K562 (cell line): ENCODE measurements around the gene GZMM. TPM values are rescaled to one million over a fixed set of nuclear protein-coding genes. Genes with fewer than 3 reads are reported as not detected.

Experiments used
- JUNB ChIP-seq: fragments of 450-650 bp; formaldehyde crosslinking; conservative IDR thresholded peaks from 2 replicates; pipeline ENCODE4 v1.4.0; 2020; ENCODE audit warnings: mild to moderate bottlenecking
- KLF6 ChIP-seq: fragments of 250-450 bp; sonication (Bioruptor Pico); IDR thresholded peaks from 2 replicates; pipeline ENCODE4 v1.4.0; 2020; ENCODE audit warnings: mild to moderate bottlenecking, moderate library complexity, borderline replicate concordance
- MTA3 ChIP-seq: fragments of 450-650 bp; formaldehyde crosslinking; IDR thresholded peaks from 2 replicates; pipeline ENCODE4 v1.6.1; 2017; ENCODE audit warnings: mild to moderate bottlenecking, borderline replicate concordance
- PHF8 ChIP-seq: fragments of 200-600 bp; sonication (generic); IDR thresholded peaks from 2 replicates; pipeline ENCODE4 v1.6.1; 2012; ENCODE audit warnings: mixed run types, mild to moderate bottlenecking, inconsistent platforms, low read length, moderate library complexity, borderline replicate concordance
- RBFOX2 ChIP-seq: fragments of 200-400 bp; formaldehyde crosslinking; IDR thresholded peaks from 2 replicates; pipeline ENCODE4 v1.6.1; 2017; ENCODE audit warnings: low read depth, mild to moderate bottlenecking, low read length, moderate library complexity
- ZNF699 ChIP-seq: fragments of 250-450 bp; sonication (Bioruptor Pico); IDR thresholded peaks from 2 replicates; pipeline ENCODE4 v1.8.0; 2021; ENCODE audit warnings: mild to moderate bottlenecking, moderate library complexity; ENCODE audit not compliant: insufficient replicate concordance
- ZNF707 ChIP-seq: fragments of 250-450 bp; sonication (Bioruptor Pico); conservative IDR thresholded peaks from 2 replicates; pipeline ENCODE4 v1.8.0; 2022; ENCODE audit warnings: inconsistent platforms, mild to moderate bottlenecking, moderate library complexity
- polyA plus RNA-seq, 8 experiments: library from polyadenylated mRNA; depleted of rRNA in 4 of 8; stranded (reverse) in 5 of 8; unstranded in 3 of 8; fragments of >200 nt; fragmentation: Nextera tagmentation in 2 of 8; fragmentation: Illumina TruSeq in 1 of 8; extraction: Ambion mirVana in 2 of 8; extraction: Trizol in 1 of 8; gene quantifications; 2 replicates each; pipeline versions ENCODE4 v1.2.1 to v1.2.3, GENCODE V29; 2011 to 2014; ENCODE audit warnings: inconsistent platforms in 1 of 8, missing spikeins in 1 of 8
- total RNA-seq, 7 experiments: library from RNA; depleted of rRNA in 6 of 7; stranded (reverse); fragments of >200 nt in 6 of 7; fragmentation: Illumina TruSeq in 2 of 7; extraction: Trizol in 2 of 7; gene quantifications; 2 replicates each; pipeline versions ENCODE4 v1.2.1 to v1.2.3, GENCODE V29; 2011 to 2021; ENCODE audit warnings: low replicate concordance in 1 of 7
- TF ChIP-seq, protein P1 (sequence below), 2 experiments: fragments of 450-650 bp; formaldehyde crosslinking in 1 of 2; IDR thresholded peaks; 2 replicates each; pipeline versions ENCODE4 v1.4.0 to v1.6.1; 2014 to 2020; ENCODE audit warnings: mild to moderate bottlenecking in 2 of 2, borderline replicate concordance in 1 of 2, low read depth in 1 of 2
- TF ChIP-seq, protein P2 (sequence below): sonication (generic); formaldehyde crosslinking; IDR thresholded peaks from 2 replicates; pipeline ENCODE4 v1.8.0; 2023; ENCODE audit warnings: mild to moderate bottlenecking, missing genetic modification reagents
- TF ChIP-seq, protein P3 (sequence below), 3 experiments: fragments of 200-800 bp in 1 of 3; fragments of 250-450 bp in 1 of 3; fragments of 450-650 bp in 1 of 3; sonication (Bioruptor Pico) in 1 of 3; sonication (Bioruptor generic) in 1 of 3; formaldehyde crosslinking in 1 of 3; IDR thresholded peaks; 2 replicates each; pipeline versions ENCODE4 v1.6.1 to v1.8.0; 2016 to 2022; ENCODE audit warnings: mild to moderate bottlenecking in 2 of 3, missing genetic modification characterization in 2 of 3, missing compliant biosample characterization in 1 of 3, moderate library complexity in 1 of 3

GZMM gene
- total and polyA plus RNA-seq, 9 of the 15 experiments (the other 6 are each of a cell fraction or from before 2014, with no cell fraction given) = 0.08 to 2.6 (median 0.70) TPM; not detected in 2

DNA sequence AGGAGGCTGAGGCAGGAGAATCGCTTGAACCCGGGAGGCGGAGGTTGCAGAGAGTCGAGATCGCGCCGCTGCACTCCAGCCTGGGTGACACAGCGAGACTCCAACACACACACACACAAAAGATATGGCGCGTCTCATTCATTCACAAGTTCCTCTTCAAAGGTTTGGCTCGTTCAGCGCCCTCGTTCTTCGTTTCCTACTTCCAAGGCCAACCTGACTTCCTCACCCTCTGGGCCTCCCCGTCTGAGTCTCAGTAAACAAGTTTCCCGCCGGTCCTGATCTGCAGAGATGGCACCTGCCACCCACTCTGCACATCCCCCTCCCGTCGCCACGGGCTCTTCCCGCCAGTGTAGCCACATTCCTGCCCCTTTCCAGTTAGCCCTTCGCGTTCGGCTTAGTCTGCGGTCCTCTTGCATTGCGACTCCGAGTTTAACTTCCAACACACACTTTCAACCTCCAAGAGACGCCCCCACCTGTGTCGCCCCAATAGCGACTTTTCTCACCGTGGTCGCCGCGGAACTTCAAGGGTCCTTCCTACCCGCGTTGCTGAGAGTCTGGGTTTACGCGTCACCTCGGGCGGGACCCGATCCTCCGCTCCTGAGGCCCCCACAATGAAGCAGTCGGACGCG lies 27.2 kb downstream of the GZMM start (continued):
- TF ChIP-seq, protein P1, sequence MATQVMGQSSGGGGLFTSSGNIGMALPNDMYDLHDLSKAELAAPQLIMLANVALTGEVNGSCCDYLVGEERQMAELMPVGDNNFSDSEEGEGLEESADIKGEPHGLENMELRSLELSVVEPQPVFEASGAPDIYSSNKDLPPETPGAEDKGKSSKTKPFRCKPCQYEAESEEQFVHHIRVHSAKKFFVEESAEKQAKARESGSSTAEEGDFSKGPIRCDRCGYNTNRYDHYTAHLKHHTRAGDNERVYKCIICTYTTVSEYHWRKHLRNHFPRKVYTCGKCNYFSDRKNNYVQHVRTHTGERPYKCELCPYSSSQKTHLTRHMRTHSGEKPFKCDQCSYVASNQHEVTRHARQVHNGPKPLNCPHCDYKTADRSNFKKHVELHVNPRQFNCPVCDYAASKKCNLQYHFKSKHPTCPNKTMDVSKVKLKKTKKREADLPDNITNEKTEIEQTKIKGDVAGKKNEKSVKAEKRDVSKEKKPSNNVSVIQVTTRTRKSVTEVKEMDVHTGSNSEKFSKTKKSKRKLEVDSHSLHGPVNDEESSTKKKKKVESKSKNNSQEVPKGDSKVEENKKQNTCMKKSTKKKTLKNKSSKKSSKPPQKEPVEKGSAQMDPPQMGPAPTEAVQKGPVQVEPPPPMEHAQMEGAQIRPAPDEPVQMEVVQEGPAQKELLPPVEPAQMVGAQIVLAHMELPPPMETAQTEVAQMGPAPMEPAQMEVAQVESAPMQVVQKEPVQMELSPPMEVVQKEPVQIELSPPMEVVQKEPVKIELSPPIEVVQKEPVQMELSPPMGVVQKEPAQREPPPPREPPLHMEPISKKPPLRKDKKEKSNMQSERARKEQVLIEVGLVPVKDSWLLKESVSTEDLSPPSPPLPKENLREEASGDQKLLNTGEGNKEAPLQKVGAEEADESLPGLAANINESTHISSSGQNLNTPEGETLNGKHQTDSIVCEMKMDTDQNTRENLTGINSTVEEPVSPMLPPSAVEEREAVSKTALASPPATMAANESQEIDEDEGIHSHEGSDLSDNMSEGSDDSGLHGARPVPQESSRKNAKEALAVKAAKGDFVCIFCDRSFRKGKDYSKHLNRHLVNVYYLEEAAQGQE (IDR thresholded peaks at IDR 0.05; ENCODE audit: borderline replicate concordance) = no peak
- TF ChIP-seq, protein P1 (CRISPR knock-in tag; IDR thresholded peaks at IDR 0.05; ENCODE audit: low read depth) = no peak
- TF ChIP-seq MTA3 = peak; percentile 56; the same call in 1 of the 2 replicates
- no peak for TF ChIP-seq JUNB (CRISPR knock-in tag)
- TF ChIP-seq PHF8 = peak; percentile 27; the same call in 1 of the 2 replicates
- TF ChIP-seq, protein P2, sequence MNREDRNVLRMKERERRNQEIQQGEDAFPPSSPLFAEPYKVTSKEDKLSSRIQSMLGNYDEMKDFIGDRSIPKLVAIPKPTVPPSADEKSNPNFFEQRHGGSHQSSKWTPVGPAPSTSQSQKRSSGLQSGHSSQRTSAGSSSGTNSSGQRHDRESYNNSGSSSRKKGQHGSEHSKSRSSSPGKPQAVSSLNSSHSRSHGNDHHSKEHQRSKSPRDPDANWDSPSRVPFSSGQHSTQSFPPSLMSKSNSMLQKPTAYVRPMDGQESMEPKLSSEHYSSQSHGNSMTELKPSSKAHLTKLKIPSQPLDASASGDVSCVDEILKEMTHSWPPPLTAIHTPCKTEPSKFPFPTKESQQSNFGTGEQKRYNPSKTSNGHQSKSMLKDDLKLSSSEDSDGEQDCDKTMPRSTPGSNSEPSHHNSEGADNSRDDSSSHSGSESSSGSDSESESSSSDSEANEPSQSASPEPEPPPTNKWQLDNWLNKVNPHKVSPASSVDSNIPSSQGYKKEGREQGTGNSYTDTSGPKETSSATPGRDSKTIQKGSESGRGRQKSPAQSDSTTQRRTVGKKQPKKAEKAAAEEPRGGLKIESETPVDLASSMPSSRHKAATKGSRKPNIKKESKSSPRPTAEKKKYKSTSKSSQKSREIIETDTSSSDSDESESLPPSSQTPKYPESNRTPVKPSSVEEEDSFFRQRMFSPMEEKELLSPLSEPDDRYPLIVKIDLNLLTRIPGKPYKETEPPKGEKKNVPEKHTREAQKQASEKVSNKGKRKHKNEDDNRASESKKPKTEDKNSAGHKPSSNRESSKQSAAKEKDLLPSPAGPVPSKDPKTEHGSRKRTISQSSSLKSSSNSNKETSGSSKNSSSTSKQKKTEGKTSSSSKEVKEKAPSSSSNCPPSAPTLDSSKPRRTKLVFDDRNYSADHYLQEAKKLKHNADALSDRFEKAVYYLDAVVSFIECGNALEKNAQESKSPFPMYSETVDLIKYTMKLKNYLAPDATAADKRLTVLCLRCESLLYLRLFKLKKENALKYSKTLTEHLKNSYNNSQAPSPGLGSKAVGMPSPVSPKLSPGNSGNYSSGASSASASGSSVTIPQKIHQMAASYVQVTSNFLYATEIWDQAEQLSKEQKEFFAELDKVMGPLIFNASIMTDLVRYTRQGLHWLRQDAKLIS (CRISPR knock-in tag) = peak; percentile 68; the same call in 1 of the 2 replicates
- no peak for TF ChIP-seq ZNF699 (CRISPR knock-in tag)
- peak; percentile 62 for TF ChIP-seq RBFOX2
- TF ChIP-seq, protein P3, sequence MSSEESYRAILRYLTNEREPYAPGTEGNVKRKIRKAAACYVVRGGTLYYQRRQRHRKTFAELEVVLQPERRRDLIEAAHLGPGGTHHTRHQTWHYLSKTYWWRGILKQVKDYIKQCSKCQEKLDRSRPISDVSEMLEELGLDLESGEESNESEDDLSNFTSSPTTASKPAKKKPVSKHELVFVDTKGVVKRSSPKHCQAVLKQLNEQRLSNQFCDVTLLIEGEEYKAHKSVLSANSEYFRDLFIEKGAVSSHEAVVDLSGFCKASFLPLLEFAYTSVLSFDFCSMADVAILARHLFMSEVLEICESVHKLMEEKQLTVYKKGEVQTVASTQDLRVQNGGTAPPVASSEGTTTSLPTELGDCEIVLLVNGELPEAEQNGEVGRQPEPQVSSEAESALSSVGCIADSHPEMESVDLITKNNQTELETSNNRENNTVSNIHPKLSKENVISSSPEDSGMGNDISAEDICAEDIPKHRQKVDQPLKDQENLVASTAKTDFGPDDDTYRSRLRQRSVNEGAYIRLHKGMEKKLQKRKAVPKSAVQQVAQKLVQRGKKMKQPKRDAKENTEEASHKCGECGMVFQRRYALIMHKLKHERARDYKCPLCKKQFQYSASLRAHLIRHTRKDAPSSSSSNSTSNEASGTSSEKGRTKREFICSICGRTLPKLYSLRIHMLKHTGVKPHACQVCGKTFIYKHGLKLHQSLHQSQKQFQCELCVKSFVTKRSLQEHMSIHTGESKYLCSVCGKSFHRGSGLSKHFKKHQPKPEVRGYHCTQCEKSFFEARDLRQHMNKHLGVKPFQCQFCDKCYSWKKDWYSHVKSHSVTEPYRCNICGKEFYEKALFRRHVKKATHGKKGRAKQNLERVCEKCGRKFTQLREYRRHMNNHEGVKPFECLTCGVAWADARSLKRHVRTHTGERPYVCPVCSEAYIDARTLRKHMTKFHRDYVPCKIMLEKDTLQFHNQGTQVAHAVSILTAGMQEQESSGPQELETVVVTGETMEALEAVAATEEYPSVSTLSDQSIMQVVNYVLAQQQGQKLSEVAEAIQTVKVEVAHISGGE (CRISPR knock-in tag; IDR thresholded peaks at IDR 0.05) = no peak
- TF ChIP-seq ZNF707 (CRISPR knock-in tag) = no peak
- TF ChIP-seq KLF6 = no peak
